NCI-H2227 treated with DMSO at 0.1 percent for 48 hours (cell line): ENCODE results near the gene VPS8.
"Not testable (repeated sequence)": the region's sequence is repeated elsewhere in the genome, so short reads cannot be mapped to it uniquely, and the experiment has no call there.

Source experiments
- DNase-seq: peaks from one replicate; lab custom pipeline; 2025; lab: John Stamatoyannopoulos, UW

VPS8 gene

DNA sequence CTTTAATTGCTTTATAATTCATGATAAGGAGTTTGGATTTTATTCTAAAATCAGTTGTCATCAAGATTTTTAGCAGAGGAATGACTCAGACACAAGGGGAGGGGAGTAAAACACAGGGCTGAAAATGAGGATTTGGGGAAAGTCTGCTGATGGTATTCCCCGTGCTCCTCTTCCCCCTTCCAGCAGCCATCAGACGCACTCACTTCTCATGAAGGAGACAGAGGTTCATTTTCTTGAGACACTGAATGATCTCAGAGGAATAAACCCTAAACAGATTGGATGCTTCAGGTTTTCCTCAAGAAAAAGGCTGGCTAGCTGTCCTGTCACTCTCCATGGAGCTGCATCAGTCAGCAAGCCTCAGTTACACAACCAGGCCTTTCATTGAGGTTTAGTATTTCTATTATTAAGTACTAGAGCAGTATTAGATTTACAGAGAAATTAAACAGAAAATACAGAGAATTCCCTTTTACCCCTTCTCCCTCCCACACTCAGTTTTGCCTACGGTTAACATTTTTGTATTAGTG, 174.5 kb downstream of the VPS8 start:
- DNase-seq, result no peak

DNA sequence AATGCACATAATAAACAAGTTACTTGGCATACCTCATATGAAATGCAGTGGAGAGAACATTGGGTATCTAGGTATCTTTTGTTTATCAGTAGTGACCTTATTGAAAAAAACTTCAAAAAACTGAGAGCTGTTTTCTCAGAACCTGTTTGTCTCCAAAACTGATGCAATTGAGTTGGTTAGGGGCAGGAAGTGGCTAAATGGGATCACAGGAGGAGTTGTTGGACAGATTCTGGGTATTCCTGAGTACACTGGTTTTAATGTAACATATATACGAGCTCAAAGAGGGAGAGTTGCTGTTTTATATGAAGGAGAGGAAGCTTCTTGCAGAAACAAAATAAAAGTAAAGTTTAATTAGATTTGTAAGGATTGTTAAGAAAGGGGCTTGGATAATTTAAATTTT, 181.4 kb downstream of the VPS8 start:
- DNase-seq, result no peak

GRCh38 chr3:185003876-185004275, 191.9 kb downstream of the VPS8 start:
- not testable (repeated sequence) for DNase-seq

DNA sequence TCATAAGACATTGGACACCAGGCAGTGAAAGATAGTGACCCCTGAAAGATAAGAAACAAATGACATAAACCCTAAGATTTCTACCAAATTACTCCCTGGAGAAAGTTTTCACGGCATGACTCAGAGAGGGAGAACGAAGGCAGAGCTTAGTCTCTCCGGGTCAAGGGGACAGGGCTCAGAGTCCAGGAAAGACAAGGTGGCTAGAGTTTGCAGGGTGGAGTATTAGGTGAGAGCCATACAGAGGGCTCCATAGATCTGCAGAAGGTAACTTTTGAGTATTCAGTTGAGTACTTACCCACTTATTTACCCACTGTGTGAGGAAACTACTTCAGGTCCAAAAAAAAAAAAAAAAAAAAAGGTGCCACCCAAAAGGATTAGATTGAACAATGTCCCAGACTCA, 197.7 kb downstream of the VPS8 start:
- DNase-seq, result no peak

DNA sequence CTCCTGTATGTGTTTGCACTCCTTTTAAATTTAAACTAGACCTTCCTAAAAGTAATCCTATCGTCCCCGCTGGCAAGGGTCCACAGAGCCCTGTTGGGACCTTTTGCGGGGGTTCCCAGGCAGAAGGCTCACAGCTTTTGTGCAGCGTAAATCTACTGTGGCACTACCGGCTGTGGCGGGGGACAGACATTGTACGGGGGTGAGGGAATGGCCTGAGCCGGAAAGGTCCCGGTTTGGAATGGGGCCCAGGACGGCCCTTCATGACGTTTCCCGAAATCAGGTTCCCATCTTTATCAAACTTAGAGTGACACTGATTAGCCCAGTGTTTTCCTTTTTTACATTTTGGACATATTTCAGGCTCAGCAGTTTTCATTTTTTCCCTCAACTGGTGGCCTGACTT, 205.6 kb downstream of the VPS8 start:
- not testable (repeated sequence) for DNase-seq

DNA sequence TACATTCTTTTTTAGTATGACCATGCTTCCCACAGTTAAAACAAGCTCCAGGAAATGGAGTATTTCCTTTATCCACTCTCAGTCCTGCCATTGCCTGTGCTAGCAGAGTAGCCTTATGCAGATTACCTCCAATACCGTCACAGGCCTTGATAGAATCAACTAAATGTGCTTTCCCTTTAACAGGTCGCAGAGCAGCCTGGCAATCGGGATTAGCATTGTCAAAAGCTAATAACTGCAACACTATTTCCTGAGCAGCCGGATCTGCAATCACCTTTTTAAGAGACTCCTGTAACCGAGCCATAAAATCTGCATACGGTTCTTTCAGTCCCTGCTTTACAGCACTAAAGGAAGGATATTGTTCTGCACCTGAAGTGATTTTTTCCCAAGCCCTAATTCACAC, 206.0 kb downstream of the VPS8 start:
- not testable (repeated sequence) for DNase-seq

DNA sequence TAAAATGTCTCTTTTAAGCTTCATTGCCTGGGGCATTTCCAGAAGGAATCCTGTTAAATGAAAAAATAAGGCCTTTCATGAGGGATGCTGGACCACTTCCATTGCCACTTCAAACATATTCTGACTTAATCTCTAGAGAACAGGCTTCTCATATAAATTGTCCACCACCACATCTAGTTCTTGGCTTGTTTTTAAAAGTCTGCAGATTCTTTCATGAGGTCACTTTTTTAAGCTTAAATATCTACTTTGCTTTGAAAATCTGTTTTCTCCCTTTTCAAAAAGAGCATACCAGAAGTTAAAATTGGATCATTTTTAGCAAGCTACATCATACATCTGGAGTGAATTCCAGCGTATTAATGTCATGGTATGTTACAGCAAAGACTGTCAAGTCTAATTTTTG, 209.3 kb downstream of the VPS8 start:
- no peak for DNase-seq

DNA sequence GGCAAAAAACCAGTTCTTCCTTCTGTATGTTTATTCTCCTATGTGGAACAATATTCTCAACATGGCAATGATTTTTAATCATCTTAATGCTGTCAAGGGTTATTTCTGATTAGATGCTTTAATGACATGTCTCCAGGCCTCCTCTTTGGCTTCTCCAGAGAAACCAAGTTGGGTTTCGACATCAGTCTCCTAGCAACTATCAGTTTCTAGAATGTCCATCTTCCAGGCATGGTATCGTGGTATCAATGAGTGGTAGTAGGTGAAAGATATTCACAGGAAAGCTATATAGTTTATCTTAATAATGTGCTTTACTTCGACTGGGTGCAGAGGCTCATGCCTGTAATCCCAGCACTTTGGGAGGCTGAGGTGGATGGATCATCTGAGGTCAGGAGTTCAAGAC, 212.4 kb downstream of the VPS8 start:
- DNase-seq, result no peak

- no peak for DNase-seq
Measured at GRCh38 chr3:185024966-185025365, 213.0 kb downstream of the VPS8 start.

DNA sequence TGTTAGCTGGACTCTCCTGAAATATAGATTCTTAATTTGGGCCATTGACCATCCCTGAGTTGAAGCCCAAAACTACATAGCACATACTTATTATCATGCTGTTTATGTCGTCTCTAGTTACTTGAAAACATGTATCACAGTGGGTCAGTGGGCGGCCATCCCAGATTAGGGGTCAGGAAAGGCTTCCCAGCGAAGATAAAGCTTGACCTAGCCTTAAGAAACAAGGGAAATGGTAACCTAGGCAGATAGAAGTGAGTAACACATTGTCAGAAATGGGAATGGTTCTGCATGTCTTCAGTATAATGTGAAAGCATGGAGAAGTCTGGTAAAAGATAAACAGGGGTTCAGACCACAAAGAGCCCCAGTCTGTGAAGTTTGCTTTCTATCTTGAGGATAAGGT, 216.2 kb downstream of the VPS8 start:
- no peak for DNase-seq

DNA sequence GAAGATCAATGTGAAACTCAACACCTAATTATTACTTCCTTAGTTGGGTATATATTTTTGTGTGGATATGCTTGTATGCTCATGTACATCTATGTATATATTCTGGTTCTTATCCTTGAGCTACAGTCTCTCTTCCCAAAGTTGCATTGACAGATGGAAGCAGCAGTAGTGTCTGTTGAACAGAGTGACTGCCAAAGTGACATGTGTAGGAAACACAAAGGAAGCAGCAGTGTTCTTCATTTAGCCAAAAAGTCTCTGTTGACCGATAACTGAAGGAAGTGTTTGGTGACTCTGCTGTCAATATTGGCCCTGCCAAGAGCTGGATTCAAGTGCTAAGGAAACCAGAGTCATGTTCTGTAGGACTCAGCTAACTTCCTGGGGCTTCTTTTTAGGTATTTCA, 217.1 kb downstream of the VPS8 start:
- no peak for DNase-seq

- DNase-seq, result no peak
Measured at GRCh38 chr3:185030399-185030798, 218.4 kb downstream of the VPS8 start.

- DNase-seq, result no peak
Measured at GRCh38 chr3:185030951-185031350, 219.0 kb downstream of the VPS8 start.

DNA sequence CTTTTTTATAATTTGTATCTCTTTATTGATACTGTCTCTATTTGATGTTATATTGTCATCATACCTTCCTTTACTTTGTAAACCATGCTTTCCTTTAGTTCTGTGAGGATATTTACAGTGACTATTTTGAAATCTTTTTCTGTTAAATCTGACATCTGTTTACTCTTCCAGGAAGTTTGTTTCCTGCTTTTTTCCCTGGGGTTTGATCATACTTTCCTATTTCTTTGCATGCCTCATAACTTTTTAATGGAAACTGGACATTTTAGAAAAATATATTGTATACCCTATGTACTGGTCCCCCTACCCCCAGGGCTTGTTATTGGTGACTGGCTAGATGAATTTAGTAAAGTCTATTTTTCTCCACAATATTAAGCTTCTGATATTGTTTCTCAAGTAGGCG, 225.8 kb downstream of the VPS8 start:
- no peak for DNase-seq

- no peak for DNase-seq
Measured at GRCh38 chr3:185040425-185040824, 228.5 kb downstream of the VPS8 start.

DNA sequence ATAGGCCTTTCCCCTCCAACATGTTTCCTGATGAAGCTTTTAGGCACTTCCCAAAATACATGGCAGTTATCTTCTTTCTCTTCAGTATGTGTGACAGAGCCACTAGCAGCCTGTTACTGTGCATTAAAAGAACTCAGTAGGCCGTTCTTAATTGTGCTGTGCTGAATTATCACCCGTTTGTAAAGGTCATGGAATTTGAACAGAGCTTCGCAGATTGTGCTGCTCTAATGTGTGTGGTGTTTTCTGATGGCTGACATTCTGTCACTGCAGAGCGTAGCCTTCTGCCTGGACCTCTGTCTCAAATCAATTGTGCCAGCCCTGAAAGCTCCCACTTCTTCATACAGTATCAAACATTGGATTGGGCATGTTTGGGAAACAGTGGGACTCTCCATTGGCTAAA, 229.6 kb downstream of the VPS8 start:
- DNase-seq, result no peak

GRCh38 chr3:185042312-185043050, 230.5 kb downstream of the VPS8 start:
- DNase-seq, result no peak

DNA sequence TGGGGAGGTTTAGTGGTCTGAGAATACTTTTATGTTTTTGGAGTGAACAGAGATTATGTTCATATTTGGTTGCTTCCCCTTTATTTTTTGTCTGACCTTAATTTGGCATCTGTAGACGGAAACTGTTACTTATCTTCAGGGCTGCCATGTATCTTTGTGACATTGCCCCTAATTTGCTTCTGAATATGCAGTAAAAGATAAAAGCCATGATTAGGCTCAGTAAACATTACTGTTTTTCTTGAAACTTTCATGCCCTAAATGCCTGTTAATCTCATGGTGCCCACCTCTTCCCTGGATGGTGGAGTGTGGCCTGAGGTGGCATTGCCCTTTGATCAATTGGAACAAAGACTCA, 234.2 kb downstream of the VPS8 start:
- no peak for DNase-seq

DNA sequence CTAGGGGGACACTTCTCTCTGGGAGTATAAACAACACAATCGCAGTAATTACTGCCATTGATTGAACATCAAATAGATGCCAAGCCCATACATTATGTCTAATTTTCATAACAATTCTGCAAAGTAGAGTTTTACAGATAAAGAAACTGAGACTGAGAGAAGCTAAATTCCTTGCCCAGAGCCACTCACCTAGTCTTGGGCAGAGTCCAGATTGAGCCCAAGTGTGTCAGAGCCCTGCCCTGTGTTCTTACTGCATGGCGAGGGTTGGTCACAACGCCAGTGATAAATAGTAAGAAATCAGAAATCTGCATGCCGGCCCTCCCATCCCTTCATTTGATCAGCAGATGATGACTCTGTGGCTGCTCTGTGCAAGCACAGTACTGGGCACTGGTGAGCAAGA, 234.6 kb downstream of the VPS8 start:
- no peak for DNase-seq

- DNase-seq, result no peak
Measured at GRCh38 chr3:185049710-185050109, 237.7 kb downstream of the VPS8 start.

DNA sequence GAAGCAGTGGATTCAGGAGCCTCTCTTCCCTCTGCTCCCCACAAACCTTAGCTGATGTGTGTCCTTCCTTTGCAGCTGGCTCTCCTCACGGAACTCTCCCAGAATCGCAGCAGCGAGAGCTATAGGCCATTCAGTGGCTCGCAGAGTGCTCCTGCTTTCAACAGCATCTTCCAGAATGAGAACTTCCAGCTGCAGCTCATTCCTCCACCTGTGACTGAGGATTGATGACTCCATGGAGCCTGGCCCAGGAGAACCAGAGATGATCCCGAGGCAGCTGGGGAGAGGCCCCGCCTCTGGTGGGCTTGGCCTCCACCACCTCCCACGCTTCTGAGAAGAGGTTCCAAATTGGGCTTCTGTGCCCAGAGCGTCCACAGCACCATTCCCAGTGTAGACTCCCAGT, 239.8 kb downstream of the VPS8 start:
- DNase-seq, result no peak

GRCh38 chr3:185052631-185053030, 240.7 kb downstream of the VPS8 start:
- DNase-seq, result no peak

DNA sequence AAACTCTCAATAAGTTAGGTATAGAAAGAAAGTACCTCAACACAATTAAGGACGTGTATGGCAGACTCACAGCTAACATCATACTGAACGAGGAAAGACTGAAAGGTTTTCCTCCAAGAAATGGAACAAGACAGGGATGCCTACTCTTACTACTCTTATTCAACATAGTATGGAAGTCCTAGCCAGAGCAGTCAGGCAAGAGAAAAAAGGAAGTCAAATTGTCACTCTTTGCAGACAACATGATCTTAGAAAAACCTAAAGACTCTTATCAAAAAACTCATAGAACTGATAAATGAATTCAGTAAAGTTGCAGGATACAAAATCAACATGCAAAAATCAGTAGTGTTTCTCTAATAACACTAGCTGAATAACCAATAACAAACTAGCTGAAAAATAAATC, 244.9 kb downstream of the VPS8 start:
- DNase-seq, result no peak

- DNase-seq, result no peak
Measured at GRCh38 chr3:185057829-185058228, 245.9 kb downstream of the VPS8 start.
